Upper lobe of left lung (tissue), 4 donors: ENCODE results near the gene TRIM16.

Source experiments
- EP300 ChIP-seq, 4 donors: sonication (generic); formaldehyde crosslinking; IDR thresholded peaks; one replicate each; pipeline ENCODE4 v1.5.1; 2017; ENCODE audit warnings: antibody characterized with exemption in 4 of 4, control low read depth in 2 of 4
- POLR2A ChIP-seq, 4 donors: fragments of 450-650 bp; IDR thresholded peaks; one replicate each; pipeline ENCODE4 v1.5.1; 2016 to 2017; ENCODE audit warnings: antibody characterized with exemption in 4 of 4, mild to moderate bottlenecking in 2 of 4
- POLR2AphosphoS5 ChIP-seq, 2 donors: sonication (generic); formaldehyde crosslinking; IDR thresholded peaks; one replicate each; pipeline ENCODE4 v1.5.1; 2017; ENCODE audit warnings: antibody characterized with exemption in 2 of 2
- TF ChIP-seq, protein P1 (sequence below), 6 experiments: fragments of 450-650 bp in 4 of 6; fragments of 200-600 bp in 2 of 6; sonication (generic) in 2 of 6; IDR thresholded peaks; one replicate each; pipeline ENCODE4 v1.5.1; 2016 to 2019; ENCODE audit warnings: antibody characterized with exemption in 6 of 6

DNA sequence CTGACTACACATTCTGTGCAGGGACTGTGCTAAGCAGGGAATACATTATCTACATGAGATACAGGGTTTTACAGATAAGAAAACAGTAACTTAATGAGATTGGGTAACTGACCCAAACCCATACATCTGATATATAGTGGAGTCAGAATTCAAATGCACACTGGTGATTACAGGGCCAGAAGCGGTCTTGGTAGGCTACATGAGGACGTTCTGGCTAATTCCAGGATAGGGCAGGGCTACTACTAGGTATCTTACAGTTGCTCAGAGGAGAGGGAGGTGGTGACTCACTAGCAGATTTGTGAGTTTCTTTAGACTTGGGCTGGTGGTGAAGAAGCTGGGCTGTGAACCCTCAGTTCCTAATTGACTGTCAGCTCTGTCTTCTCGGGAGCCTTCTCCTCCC is 21.4 kb downstream of the TRIM16 start:
- TF ChIP-seq, protein P1, sequence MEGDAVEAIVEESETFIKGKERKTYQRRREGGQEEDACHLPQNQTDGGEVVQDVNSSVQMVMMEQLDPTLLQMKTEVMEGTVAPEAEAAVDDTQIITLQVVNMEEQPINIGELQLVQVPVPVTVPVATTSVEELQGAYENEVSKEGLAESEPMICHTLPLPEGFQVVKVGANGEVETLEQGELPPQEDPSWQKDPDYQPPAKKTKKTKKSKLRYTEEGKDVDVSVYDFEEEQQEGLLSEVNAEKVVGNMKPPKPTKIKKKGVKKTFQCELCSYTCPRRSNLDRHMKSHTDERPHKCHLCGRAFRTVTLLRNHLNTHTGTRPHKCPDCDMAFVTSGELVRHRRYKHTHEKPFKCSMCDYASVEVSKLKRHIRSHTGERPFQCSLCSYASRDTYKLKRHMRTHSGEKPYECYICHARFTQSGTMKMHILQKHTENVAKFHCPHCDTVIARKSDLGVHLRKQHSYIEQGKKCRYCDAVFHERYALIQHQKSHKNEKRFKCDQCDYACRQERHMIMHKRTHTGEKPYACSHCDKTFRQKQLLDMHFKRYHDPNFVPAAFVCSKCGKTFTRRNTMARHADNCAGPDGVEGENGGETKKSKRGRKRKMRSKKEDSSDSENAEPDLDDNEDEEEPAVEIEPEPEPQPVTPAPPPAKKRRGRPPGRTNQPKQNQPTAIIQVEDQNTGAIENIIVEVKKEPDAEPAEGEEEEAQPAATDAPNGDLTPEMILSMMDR (IDR thresholded peaks at IDR 0.05), result no peak
- TF ChIP-seq POLR2A (IDR thresholded peaks at IDR 0.05), result no peak
- TF ChIP-seq EP300 (IDR thresholded peaks at IDR 0.05), result no peak
- no peak for TF ChIP-seq POLR2AphosphoS5 (IDR thresholded peaks at IDR 0.05)
